CD4-positive, alpha-beta T cell treated with Interleukin-6 at 100 ng/mL for 8 hours (primary cell): ENCODE data around the gene GET4.

Source experiments
- DNase-seq: peaks from one replicate; pipeline ENCODE4 v3.0.0-alpha.2; 2020; ENCODE audit warnings: mixed read lengths, low spot score

Gene GET4

GRCh38 chr7:876077-876971 is at the start of gene GET4:
TSS of gene GET4 (plus strand) at chr7:876554. CDS start at chr7:876646, 92 bp downstream.
- DNase-seq = peak; percentile 97

- DNase-seq = no peak
Observed at GRCh38 chr7:828793-829561, 47.4 kb upstream of the GET4 start.

- no peak for DNase-seq
Observed at GRCh38 chr7:830069-830468, 46.3 kb upstream of the GET4 start.

GRCh38 chr7:831596-832166 is 44.7 kb upstream of the GET4 start:
- DNase-seq = peak; percentile 58

- peak; percentile 67 for DNase-seq
Observed at GRCh38 chr7:832167-832967, 44.0 kb upstream of the GET4 start, which contains the start of gene SUN1. TSS of gene SUN1 (plus strand) at chr7:832476. CDS start at chr7:832525, 49 bp downstream.

GRCh38 chr7:832968-833424 is 43.4 kb upstream of the GET4 start:
- DNase-seq = no peak

- DNase-seq = no peak
Observed at GRCh38 chr7:833601-834258, 42.6 kb upstream of the GET4 start.

- no peak for DNase-seq
Observed at GRCh38 chr7:834277-834676, 42.1 kb upstream of the GET4 start.

- no peak for DNase-seq
Observed at GRCh38 chr7:835021-835420, 41.3 kb upstream of the GET4 start.

GRCh38 chr7:835485-836401 is 40.6 kb upstream of the GET4 start:
- DNase-seq = no peak

- no peak for DNase-seq
Observed at GRCh38 chr7:836429-836828, 39.9 kb upstream of the GET4 start.

GRCh38 chr7:837001-837400 is 39.4 kb upstream of the GET4 start:
- no peak for DNase-seq

GRCh38 chr7:840001-840600 is 36.3 kb upstream of the GET4 start:
- no peak for DNase-seq

GRCh38 chr7:841943-842342 is 34.4 kb upstream of the GET4 start:
- DNase-seq = no peak

- DNase-seq = no peak
Observed at GRCh38 chr7:842431-843031, 33.8 kb upstream of the GET4 start.

- DNase-seq = no peak
Observed at GRCh38 chr7:843230-843629, 33.1 kb upstream of the GET4 start.

GRCh38 chr7:844043-844442 is 32.3 kb upstream of the GET4 start:
- no peak for DNase-seq

GRCh38 chr7:844514-844913 is 31.8 kb upstream of the GET4 start:
- no peak for DNase-seq

- DNase-seq = no peak
Observed at GRCh38 chr7:845091-845490, 31.3 kb upstream of the GET4 start.
